Measurements from ENCODE around the gene CX3CL1. TPM values are rescaled to one million over a fixed set of nuclear protein-coding genes. Genes with fewer than 3 reads are reported as not detected.

CX3CL1 gene
- total RNA-seq, 1 donor from 2014 or later, result 11.7 TPM

GRCh38 chr16:57432989-57433388 is 60.7 kb downstream of the CX3CL1 start:
- no peak for DNase-seq
- Histone ChIP-seq H3K4me3 (no peak overlapping the region), H3K27me3 (ENCODE audit: low read depth) (no peaks in the 10 kb centered on the region), H3K27ac (replicated peaks) (no peak overlapping the region), H3K9me3 (replicated peaks) (no peaks in the 10 kb centered on the region), H3K4me1 (no peaks in the 10 kb centered on the region), H3K36me3 (peaks cover 99% of the 10 kb centered on the region)
- TF ChIP-seq, protein P1, sequence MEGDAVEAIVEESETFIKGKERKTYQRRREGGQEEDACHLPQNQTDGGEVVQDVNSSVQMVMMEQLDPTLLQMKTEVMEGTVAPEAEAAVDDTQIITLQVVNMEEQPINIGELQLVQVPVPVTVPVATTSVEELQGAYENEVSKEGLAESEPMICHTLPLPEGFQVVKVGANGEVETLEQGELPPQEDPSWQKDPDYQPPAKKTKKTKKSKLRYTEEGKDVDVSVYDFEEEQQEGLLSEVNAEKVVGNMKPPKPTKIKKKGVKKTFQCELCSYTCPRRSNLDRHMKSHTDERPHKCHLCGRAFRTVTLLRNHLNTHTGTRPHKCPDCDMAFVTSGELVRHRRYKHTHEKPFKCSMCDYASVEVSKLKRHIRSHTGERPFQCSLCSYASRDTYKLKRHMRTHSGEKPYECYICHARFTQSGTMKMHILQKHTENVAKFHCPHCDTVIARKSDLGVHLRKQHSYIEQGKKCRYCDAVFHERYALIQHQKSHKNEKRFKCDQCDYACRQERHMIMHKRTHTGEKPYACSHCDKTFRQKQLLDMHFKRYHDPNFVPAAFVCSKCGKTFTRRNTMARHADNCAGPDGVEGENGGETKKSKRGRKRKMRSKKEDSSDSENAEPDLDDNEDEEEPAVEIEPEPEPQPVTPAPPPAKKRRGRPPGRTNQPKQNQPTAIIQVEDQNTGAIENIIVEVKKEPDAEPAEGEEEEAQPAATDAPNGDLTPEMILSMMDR (IDR thresholded peaks at IDR 0.05; ENCODE audit: borderline replicate concordance), result no peak
- intact Hi-C loops (cut with micrococcal nuclease), result no loop called here

GRCh38 chr16:57434003-57434402 is 61.7 kb downstream of the CX3CL1 start:
- DNase-seq, result no peak
- intact Hi-C loops (cut with micrococcal nuclease), result no loop called here

More at GRCh38 chr16:57434003-57434402, 61.7 kb downstream of the CX3CL1 start:
- Histone ChIP-seq H3K27me3 (ENCODE audit: low read depth) (no peaks in the 10 kb centered on the region), H3K9me3 (replicated peaks) (no peaks in the 10 kb centered on the region), H3K4me1 (no peaks in the 10 kb centered on the region), H3K27ac (replicated peaks) (no peak overlapping the region), H3K36me3 (peaks cover 99% of the 10 kb centered on the region), H3K4me3 (no peak overlapping the region)
- TF ChIP-seq, protein P1 (IDR thresholded peaks at IDR 0.05; ENCODE audit: borderline replicate concordance), result no peak

Other genes starting within 250 kb of the CX3CL1 start
- 56.3 TPM for gene PSME3IP1, start 186.5 kb upstream of the CX3CL1 start, total RNA-seq
- gene RSPRY1, start 186.2 kb upstream of the CX3CL1 start, total RNA-seq, result 14.0 TPM
- 57.8 TPM for gene ARL2BP, start 127.2 kb upstream of the CX3CL1 start, total RNA-seq
- gene PLLP, start 87.8 kb upstream of the CX3CL1 start, total RNA-seq, result 5.2 TPM
- gene CCL22, start 13.7 kb upstream of the CX3CL1 start, total RNA-seq, result not detected
- gene CCL17, start 32.3 kb downstream of the CX3CL1 start, total RNA-seq, result not detected
- gene CIAPIN1, start 74.9 kb downstream of the CX3CL1 start, total RNA-seq, result 43.2 TPM
- 234 TPM for gene COQ9, start 75.0 kb downstream of the CX3CL1 start, total RNA-seq
- gene POLR2C, start 90.2 kb downstream of the CX3CL1 start, total RNA-seq, result 47.6 TPM
- 10.0 TPM for gene DOK4, start 114.0 kb downstream of the CX3CL1 start, total RNA-seq
- gene CCDC102A, start 164.1 kb downstream of the CX3CL1 start, total RNA-seq, result 11.3 TPM
- gene ADGRG5, start 170.2 kb downstream of the CX3CL1 start, total RNA-seq, result not detected